ENCODE measurements around the gene SNRNP40.

The SNRNP40 gene

GRCh38 chr1:31228986-31229385 is 67.6 kb downstream of the SNRNP40 start:
- DNase-seq, result no peak

GRCh38 chr1:31227891-31228568 is 68.6 kb downstream of the SNRNP40 start:
- peak; percentile 65 for DNase-seq

- no peak for DNase-seq
These were observed 72.5 kb downstream of the SNRNP40 start for GRCh38 chr1:31224068-31224467.

GRCh38 chr1:31222176-31222575 is 74.4 kb downstream of the SNRNP40 start:
- DNase-seq, result no peak

- no peak for DNase-seq
These were observed 75.5 kb downstream of the SNRNP40 start for GRCh38 chr1:31221072-31221471.

GRCh38 chr1:31219489-31219888 is 77.1 kb downstream of the SNRNP40 start:
- peak; percentile 38 for DNase-seq

- DNase-seq, result peak; percentile 68
These were observed 77.9 kb downstream of the SNRNP40 start for GRCh38 chr1:31218705-31219104.

- peak; percentile 89 for DNase-seq
These were observed 80.6 kb downstream of the SNRNP40 start for GRCh38 chr1:31216016-31216415.

GRCh38 chr1:31215065-31215570 is 81.5 kb downstream of the SNRNP40 start:
- DNase-seq, result no peak

- peak; percentile 66 for DNase-seq
These were observed 82.1 kb downstream of the SNRNP40 start for GRCh38 chr1:31214316-31215064.
